ENCODE results near the gene CCDC33.

CCDC33 gene

GRCh38 chr15:74258456-74259291 lies 22.5 kb downstream of the CCDC33 start:
- DNase-seq, result no peak

- no peak for DNase-seq
These were observed 23.1 kb downstream of the CCDC33 start for GRCh38 chr15:74259292-74259648.

GRCh38 chr15:74259821-74260607 lies 23.9 kb downstream of the CCDC33 start:
- no peak for DNase-seq

GRCh38 chr15:74261041-74261440 lies 24.9 kb downstream of the CCDC33 start:
- DNase-seq, result no peak

GRCh38 chr15:74261685-74262084 lies 25.6 kb downstream of the CCDC33 start:
- DNase-seq, result no peak

GRCh38 chr15:74262151-74262550 lies 26.0 kb downstream of the CCDC33 start:
- DNase-seq, result no peak

GRCh38 chr15:74262625-74263024 lies 26.5 kb downstream of the CCDC33 start:
- DNase-seq, result no peak

GRCh38 chr15:74263466-74263865 lies 27.3 kb downstream of the CCDC33 start:
- DNase-seq, result peak in 1 of 51 donors; percentile 11

GRCh38 chr15:74264081-74264501 lies 28.0 kb downstream of the CCDC33 start:
- DNase-seq, result peak in 6 of 51 donors; percentile 5 to 65 (median 20)

- no peak for DNase-seq
These were observed 29.0 kb downstream of the CCDC33 start for GRCh38 chr15:74265046-74265639.

- no peak for DNase-seq
These were observed 31.9 kb downstream of the CCDC33 start for GRCh38 chr15:74268020-74268419.

- no peak for DNase-seq
These were observed 33.4 kb downstream of the CCDC33 start for GRCh38 chr15:74269362-74270035.

- no peak for DNase-seq
These were observed 34.0 kb downstream of the CCDC33 start for GRCh38 chr15:74270155-74270554.

GRCh38 chr15:74270854-74271520 lies 34.9 kb downstream of the CCDC33 start:
- DNase-seq, result no peak

- no peak for DNase-seq
These were observed 36.7 kb downstream of the CCDC33 start for GRCh38 chr15:74272812-74273211.

GRCh38 chr15:74274470-74275038 lies 38.4 kb downstream of the CCDC33 start:
- no peak for DNase-seq

GRCh38 chr15:74275957-74276356 lies 39.8 kb downstream of the CCDC33 start:
- no peak for DNase-seq

GRCh38 chr15:74276560-74276959 lies 40.4 kb downstream of the CCDC33 start:
- DNase-seq, result no peak

- DNase-seq, result no peak
These were observed 41.2 kb downstream of the CCDC33 start for GRCh38 chr15:74277242-74277810.

GRCh38 chr15:74278207-74278606 lies 42.1 kb downstream of the CCDC33 start:
- no peak for DNase-seq
